HUES64 (cell line): ENCODE data around the gene ATXN7. TPM values are rescaled to one million over a fixed set of nuclear protein-coding genes. Genes with fewer than 3 reads are reported as not detected.
A peak's percentile ranks its signal among the peaks of the same experiment; 100 is the strongest.

ENCODE experiments used
- H3K27ac ChIP-seq: 2 replicates; pipeline ENCODE4 v1.7.0; 2013; ENCODE audit warnings: low read depth, low read length, inconsistent platforms
- H3K27me3 ChIP-seq: 2 replicates; pipeline ENCODE4 v1.6.1; 2013; ENCODE audit warnings: mild to moderate bottlenecking, low read length; ENCODE audit not compliant: insufficient read depth
- H3K36me3 ChIP-seq: 2 replicates; pipeline ENCODE4 v1.6.1; 2013; ENCODE audit warnings: mild to moderate bottlenecking, low read length; ENCODE audit not compliant: insufficient read depth
- H3K4me1 ChIP-seq: 2 replicates; pipeline ENCODE4 v1.6.1; 2013; ENCODE audit warnings: mild to moderate bottlenecking, low read length, moderate library complexity; ENCODE audit not compliant: insufficient read depth
- H3K4me3 ChIP-seq: 2 replicates; pipeline ENCODE4 v1.5.1; 2013; ENCODE audit warnings: mild to moderate bottlenecking, low read length, moderate library complexity
- H3K9ac ChIP-seq: 2 replicates; pipeline ENCODE4 v1.6.1; 2013; ENCODE audit warnings: mild to moderate bottlenecking, low read depth, low read length
- H3K9me3 ChIP-seq: 2 replicates; pipeline ENCODE4 v1.6.1; 2013; ENCODE audit warnings: low read depth, low read length; ENCODE audit not compliant: insufficient read depth
- WGBS: fragments of 150-250, 120-280 bp; methylation state at CpG from one replicate; pipeline ENCODE4 v1.1.7; 2013; ENCODE audit warnings: missing lambda C conversion rate; 5-methylcytosine and 5-hydroxymethylcytosine counted together
- polyA plus RNA-seq, 2 experiments: library from polyadenylated mRNA; stranded (reverse); fragments of 50-300 nt; gene quantifications; one replicate each; pipeline ENCODE4 v1.2.3, GENCODE V29; 2013

The ATXN7 gene, protein sequence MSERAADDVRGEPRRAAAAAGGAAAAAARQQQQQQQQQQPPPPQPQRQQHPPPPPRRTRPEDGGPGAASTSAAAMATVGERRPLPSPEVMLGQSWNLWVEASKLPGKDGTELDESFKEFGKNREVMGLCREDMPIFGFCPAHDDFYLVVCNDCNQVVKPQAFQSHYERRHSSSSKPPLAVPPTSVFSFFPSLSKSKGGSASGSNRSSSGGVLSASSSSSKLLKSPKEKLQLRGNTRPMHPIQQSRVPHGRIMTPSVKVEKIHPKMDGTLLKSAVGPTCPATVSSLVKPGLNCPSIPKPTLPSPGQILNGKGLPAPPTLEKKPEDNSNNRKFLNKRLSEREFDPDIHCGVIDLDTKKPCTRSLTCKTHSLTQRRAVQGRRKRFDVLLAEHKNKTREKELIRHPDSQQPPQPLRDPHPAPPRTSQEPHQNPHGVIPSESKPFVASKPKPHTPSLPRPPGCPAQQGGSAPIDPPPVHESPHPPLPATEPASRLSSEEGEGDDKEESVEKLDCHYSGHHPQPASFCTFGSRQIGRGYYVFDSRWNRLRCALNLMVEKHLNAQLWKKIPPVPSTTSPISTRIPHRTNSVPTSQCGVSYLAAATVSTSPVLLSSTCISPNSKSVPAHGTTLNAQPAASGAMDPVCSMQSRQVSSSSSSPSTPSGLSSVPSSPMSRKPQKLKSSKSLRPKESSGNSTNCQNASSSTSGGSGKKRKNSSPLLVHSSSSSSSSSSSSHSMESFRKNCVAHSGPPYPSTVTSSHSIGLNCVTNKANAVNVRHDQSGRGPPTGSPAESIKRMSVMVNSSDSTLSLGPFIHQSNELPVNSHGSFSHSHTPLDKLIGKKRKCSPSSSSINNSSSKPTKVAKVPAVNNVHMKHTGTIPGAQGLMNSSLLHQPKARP
- 7.7 TPM for polyA plus RNA-seq (2013, experiment 1 of 2)
- polyA plus RNA-seq (2013, experiment 2 of 2), result 7.4 TPM

GRCh38 chr3:63863150-63864007 is at the start of gene ATXN7, which contains the start of gene THOC7:
ATXN7 (plus strand) TSS chr3:63863867; CDS start chr3:63912599, 48,732 bp downstream.
THOC7 (minus strand) TSS chr3:63863805; CDS start chr3:63863790, 15 bp downstream.
- peak within 1 kb of the TSS; percentile 77 for H3K4me3 ChIP-seq
- peaks cover 26% of the 10 kb centered on the region for H3K4me1 ChIP-seq

GRCh38 chr3:63814237-63814636 is 49.4 kb upstream of the ATXN7 start:
- Histone ChIP-seq H3K9me3 (no peaks in the 10 kb centered on the region), H3K4me1 (0 out of 2 replicates have a peak, but pooled peaks cover 5% of the 10 kb centered on the region), H3K4me3 (no peak overlapping the region), H3K27me3 (no peaks in the 10 kb centered on the region), H3K36me3 (no peaks in the 10 kb centered on the region), H3K27ac (no peak overlapping the region), H3K9ac (no peak overlapping the region)
- 72% methylated on average over 3 of the region's 3 CpGs for WGBS

More at GRCh38 chr3:63863150-63864007, at the start of gene ATXN7, which contains the start of gene THOC7:
- Histone ChIP-seq H3K9ac (peak within 1 kb of the TSS; percentile 96), H3K9me3 (no peaks in the 10 kb centered on the region), H3K27ac (peak within 1 kb of the TSS; percentile 85), H3K36me3 (peaks cover 5% of the 10 kb centered on the region), H3K27me3 (no peaks in the 10 kb centered on the region)
- under 1% methylated on average over 98 of the region's 98 CpGs for WGBS

GRCh38 chr3:63817225-63817624 is 46.4 kb upstream of the ATXN7 start:
- Histone ChIP-seq H3K27ac (no peak overlapping the region), H3K27me3 (no peaks in the 10 kb centered on the region), H3K4me3 (no peak overlapping the region), H3K9me3 (no peaks in the 10 kb centered on the region), H3K36me3 (no peaks in the 10 kb centered on the region), H3K4me1 (0 out of 2 replicates have a peak, but pooled peaks cover 5% of the 10 kb centered on the region), H3K9ac (no peak overlapping the region)
- WGBS, result 97% methylated on average over 5 of the region's 5 CpGs

DNA sequence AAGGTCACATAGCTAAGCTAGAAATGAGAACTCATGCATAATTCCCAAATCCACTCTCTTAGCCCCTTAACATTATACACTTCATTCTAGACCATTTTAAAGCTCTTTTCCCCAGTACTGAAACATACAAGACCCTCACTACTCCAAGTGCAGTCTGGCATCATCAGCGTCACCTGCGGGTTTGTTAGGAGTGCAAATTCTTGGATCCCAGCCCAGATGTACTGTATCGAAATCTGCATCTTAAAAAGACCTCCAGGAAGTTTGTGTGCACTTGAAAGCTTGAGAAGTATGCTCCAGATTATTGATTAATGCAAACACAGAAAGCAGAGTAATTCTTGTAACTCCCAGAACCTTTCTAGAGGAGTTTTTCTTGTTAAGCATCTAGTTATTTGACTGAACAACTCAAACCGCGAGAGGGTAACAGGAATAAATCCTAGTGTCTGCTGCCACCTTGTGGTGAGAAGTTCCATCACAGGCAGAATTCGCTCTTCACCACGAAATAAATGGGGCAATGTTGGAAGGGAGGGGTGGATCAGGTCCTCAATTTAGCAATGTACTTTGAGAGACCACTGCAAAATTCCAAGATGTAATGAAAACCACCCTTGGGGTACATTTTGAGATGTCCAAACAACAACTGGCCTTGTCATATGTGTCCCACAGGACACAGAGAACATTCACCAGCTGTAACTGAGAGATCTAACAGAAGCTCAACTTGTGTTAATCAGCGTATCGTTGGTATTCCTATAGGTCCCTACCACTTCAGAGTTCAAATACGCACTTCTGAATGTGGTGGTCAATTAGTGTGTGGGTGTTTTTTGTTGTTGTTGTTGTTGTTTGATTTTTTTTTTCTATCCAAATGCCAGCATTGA is 45.2 kb upstream of the ATXN7 start:
- H3K4me1 ChIP-seq, result 0 out of 2 replicates have a peak, but pooled peaks cover 5% of the 10 kb centered on the region
- H3K27me3 ChIP-seq, result no peaks in the 10 kb centered on the region
- no peaks in the 10 kb centered on the region for H3K9me3 ChIP-seq
- no peaks in the 10 kb centered on the region for H3K36me3 ChIP-seq
- H3K27ac ChIP-seq, result no peak overlapping the region
- no peak overlapping the region for H3K9ac ChIP-seq
- no peak overlapping the region for H3K4me3 ChIP-seq
- WGBS, result 57% methylated on average over 10 of the region's 10 CpGs

GRCh38 chr3:63819151-63819398 is 44.6 kb upstream of the ATXN7 start, which contains the start of gene C3orf49:
C3orf49 (plus strand) TSS chr3:63819299; CDS start chr3:63819472, 173 bp downstream.
- no CpG with 5 or more reads among the region's 1 CpG for WGBS
- no peaks in the 10 kb centered on the region for H3K27me3 ChIP-seq
- no peaks in the 10 kb centered on the region for H3K36me3 ChIP-seq
- no peak within 1 kb of the TSS for H3K27ac ChIP-seq
- no peak within 1 kb of the TSS for H3K4me3 ChIP-seq
- no peaks in the 10 kb centered on the region for H3K9me3 ChIP-seq
- no peak within 1 kb of the TSS for H3K9ac ChIP-seq
- H3K4me1 ChIP-seq, result 0 out of 2 replicates have a peak, but pooled peaks cover under 1% of the 10 kb centered on the region

- WGBS, result 88% methylated on average over 4 of the region's 4 CpGs
Measured at GRCh38 chr3:63824309-63824708, 39.4 kb upstream of the ATXN7 start.

GRCh38 chr3:63830526-63830925 is 33.1 kb upstream of the ATXN7 start:
- H3K4me1 ChIP-seq, result 0 out of 2 replicates have a peak, but pooled peaks cover 4% of the 10 kb centered on the region
- H3K9ac ChIP-seq, result no peak overlapping the region
- H3K27ac ChIP-seq, result no peak overlapping the region
- WGBS, result 94% methylated on average over 6 of the region's 6 CpGs
- H3K4me3 ChIP-seq, result no peak overlapping the region
- H3K27me3 ChIP-seq, result no peaks in the 10 kb centered on the region
- no peaks in the 10 kb centered on the region for H3K9me3 ChIP-seq
- H3K36me3 ChIP-seq, result peaks cover 49% of the 10 kb centered on the region

More at GRCh38 chr3:63824309-63824708, 39.4 kb upstream of the ATXN7 start:
- no peak overlapping the region for H3K9ac ChIP-seq
- peaks cover 5% of the 10 kb centered on the region; the same call in 1 of the 2 replicates for H3K36me3 ChIP-seq
- no peak overlapping the region for H3K27ac ChIP-seq
- H3K9me3 ChIP-seq, result no peaks in the 10 kb centered on the region
- H3K4me3 ChIP-seq, result no peak overlapping the region
- no peaks in the 10 kb centered on the region for H3K27me3 ChIP-seq
- 0 out of 2 replicates have a peak, but pooled peaks cover 4% of the 10 kb centered on the region for H3K4me1 ChIP-seq

DNA sequence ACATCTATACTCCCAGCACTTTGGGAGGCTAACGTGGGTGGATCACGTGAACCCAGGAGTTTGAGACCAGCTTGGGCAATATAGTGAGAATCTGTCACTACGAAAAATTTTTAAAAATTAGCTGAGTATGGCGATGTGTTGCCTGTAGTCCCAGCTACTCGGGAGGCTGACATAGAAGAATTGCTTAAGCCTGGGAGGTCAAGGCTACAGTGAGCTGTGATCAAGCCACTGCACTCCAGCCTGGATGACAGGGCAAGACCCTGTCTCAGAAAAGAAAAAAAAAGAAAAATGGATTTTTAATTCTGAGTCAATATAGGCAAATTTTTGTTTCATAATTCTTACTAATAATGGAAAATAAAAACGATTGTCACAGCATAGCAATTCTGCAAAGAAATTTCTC is 31.3 kb upstream of the ATXN7 start:
- 96% methylated on average over 5 of the region's 6 CpGs for WGBS
- H3K9ac ChIP-seq, result no peak overlapping the region
- H3K4me3 ChIP-seq, result no peak overlapping the region
- no peak overlapping the region for H3K27ac ChIP-seq
- H3K27me3 ChIP-seq, result no peaks in the 10 kb centered on the region
- H3K9me3 ChIP-seq, result no peaks in the 10 kb centered on the region
- H3K36me3 ChIP-seq, result peaks cover 62% of the 10 kb centered on the region
- 0 out of 2 replicates have a peak, but pooled peaks cover under 1% of the 10 kb centered on the region for H3K4me1 ChIP-seq

- Histone ChIP-seq H3K4me1 (peaks cover 2% of the 10 kb centered on the region; the same call in 1 of the 2 replicates), H3K4me3 (no peak overlapping the region)
- no CpG with 5 or more reads among the region's 1 CpG for WGBS
Measured at GRCh38 chr3:63841704-63842103, 22.0 kb upstream of the ATXN7 start.

GRCh38 chr3:63842127-63842526 is 21.5 kb upstream of the ATXN7 start:
- Histone ChIP-seq H3K27ac (no peak overlapping the region), H3K36me3 (no peaks in the 10 kb centered on the region), H3K9ac (no peak overlapping the region), H3K4me3 (no peak overlapping the region), H3K4me1 (peaks cover 6% of the 10 kb centered on the region), H3K27me3 (no peaks in the 10 kb centered on the region), H3K9me3 (no peaks in the 10 kb centered on the region)

More at GRCh38 chr3:63841704-63842103, 22.0 kb upstream of the ATXN7 start:
- Histone ChIP-seq H3K27me3 (no peaks in the 10 kb centered on the region), H3K27ac (no peak overlapping the region), H3K36me3 (peaks cover 1% of the 10 kb centered on the region; the same call in 1 of the 2 replicates), H3K9ac (no peak overlapping the region), H3K9me3 (no peaks in the 10 kb centered on the region)
